Prostate gland (tissue), 2 donors: ENCODE data around the gene EVA1A.

Experiments
- POLR2AphosphoS5 ChIP-seq: sonication (generic); formaldehyde crosslinking; IDR thresholded peaks from one replicate; pipeline ENCODE4 v1.6.1; 2017; ENCODE audit warnings: antibody characterized with exemption
- TF ChIP-seq, protein P1 (sequence below), 4 experiments: fragments of 200-600 bp in 2 of 4; fragments of 450-650 bp in 2 of 4; sonication (generic) in 2 of 4; IDR thresholded peaks; 1 replicate in 3 of 4; 2 replicates in 1 of 4; pipeline ENCODE4 v1.5.1; 2016 to 2019; ENCODE audit warnings: antibody characterized with exemption in 4 of 4, mild to moderate bottlenecking in 2 of 4, moderate library complexity in 2 of 4

- TF ChIP-seq, protein P1, sequence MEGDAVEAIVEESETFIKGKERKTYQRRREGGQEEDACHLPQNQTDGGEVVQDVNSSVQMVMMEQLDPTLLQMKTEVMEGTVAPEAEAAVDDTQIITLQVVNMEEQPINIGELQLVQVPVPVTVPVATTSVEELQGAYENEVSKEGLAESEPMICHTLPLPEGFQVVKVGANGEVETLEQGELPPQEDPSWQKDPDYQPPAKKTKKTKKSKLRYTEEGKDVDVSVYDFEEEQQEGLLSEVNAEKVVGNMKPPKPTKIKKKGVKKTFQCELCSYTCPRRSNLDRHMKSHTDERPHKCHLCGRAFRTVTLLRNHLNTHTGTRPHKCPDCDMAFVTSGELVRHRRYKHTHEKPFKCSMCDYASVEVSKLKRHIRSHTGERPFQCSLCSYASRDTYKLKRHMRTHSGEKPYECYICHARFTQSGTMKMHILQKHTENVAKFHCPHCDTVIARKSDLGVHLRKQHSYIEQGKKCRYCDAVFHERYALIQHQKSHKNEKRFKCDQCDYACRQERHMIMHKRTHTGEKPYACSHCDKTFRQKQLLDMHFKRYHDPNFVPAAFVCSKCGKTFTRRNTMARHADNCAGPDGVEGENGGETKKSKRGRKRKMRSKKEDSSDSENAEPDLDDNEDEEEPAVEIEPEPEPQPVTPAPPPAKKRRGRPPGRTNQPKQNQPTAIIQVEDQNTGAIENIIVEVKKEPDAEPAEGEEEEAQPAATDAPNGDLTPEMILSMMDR (IDR thresholded peaks at IDR 0.05), result no peak
- no peak for TF ChIP-seq POLR2AphosphoS5
Measured at GRCh38 chr2:75523313-75524275, 37.1 kb downstream of the EVA1A start.
